GM19452 (cell line): ENCODE data around the gene LRP10.
"Not testable (repeated sequence)": the region's sequence is repeated elsewhere in the genome, so short reads cannot be mapped to it uniquely, and the experiment has no call there.

ENCODE experiments used
- ATAC-seq: cut with Tn5 transposase; IDR thresholded peaks from one replicate; pipeline ENCODE4 v1.9.1; 2021; ENCODE audit not compliant: unreplicated experiment

The LRP10 gene, protein sequence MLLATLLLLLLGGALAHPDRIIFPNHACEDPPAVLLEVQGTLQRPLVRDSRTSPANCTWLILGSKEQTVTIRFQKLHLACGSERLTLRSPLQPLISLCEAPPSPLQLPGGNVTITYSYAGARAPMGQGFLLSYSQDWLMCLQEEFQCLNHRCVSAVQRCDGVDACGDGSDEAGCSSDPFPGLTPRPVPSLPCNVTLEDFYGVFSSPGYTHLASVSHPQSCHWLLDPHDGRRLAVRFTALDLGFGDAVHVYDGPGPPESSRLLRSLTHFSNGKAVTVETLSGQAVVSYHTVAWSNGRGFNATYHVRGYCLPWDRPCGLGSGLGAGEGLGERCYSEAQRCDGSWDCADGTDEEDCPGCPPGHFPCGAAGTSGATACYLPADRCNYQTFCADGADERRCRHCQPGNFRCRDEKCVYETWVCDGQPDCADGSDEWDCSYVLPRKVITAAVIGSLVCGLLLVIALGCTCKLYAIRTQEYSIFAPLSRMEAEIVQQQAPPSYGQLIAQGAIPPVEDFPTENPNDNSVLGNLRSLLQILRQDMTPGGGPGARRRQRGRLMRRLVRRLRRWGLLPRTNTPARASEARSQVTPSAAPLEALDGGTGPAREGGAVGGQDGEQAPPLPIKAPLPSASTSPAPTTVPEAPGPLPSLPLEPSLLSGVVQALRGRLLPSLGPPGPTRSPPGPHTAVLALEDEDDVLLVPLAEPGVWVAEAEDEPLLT

DNA sequence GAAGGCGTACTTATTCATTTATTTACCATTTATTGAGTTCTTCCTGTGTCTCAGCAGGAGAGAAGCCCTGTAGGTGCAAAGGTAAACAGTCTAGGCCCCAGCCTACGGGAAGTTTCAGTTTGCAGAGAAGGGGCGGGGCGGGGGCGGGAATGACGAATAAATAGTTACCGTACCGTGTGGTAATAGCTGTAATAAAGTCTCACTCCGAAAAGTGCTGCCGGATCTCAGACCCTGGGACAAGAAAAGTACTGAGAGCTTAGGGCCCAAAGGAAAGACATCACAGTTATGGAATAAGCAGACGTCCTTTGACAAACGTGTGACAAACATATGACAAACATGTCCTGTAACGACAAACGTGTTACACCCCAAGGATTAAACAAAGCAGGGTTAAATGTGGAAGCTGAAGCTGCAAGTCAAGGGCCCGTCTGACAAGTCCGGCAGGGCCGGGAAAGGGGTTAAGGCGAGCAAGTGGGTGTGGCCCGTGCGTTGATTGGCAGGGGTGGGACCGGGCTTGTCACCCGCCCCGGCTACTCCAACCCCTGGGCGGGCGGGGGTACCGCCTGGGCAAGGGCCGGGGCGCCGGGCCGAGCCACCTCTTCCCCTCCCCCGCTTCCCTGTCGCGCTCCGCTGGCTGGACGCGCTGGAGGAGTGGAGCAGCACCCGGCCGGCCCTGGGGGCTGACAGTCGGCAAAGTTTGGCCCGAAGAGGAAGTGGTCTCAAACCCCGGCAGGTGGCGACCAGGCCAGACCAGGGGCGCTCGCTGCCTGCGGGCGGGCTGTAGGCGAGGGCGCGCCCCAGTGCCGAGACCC is at the start of gene LRP10:
TSS of gene LRP10 (plus strand) at position 517 of the 809 bp plus-strand sequence. CDS start 564 bp downstream, outside the sequence.
- peak; percentile 73 for ATAC-seq

DNA sequence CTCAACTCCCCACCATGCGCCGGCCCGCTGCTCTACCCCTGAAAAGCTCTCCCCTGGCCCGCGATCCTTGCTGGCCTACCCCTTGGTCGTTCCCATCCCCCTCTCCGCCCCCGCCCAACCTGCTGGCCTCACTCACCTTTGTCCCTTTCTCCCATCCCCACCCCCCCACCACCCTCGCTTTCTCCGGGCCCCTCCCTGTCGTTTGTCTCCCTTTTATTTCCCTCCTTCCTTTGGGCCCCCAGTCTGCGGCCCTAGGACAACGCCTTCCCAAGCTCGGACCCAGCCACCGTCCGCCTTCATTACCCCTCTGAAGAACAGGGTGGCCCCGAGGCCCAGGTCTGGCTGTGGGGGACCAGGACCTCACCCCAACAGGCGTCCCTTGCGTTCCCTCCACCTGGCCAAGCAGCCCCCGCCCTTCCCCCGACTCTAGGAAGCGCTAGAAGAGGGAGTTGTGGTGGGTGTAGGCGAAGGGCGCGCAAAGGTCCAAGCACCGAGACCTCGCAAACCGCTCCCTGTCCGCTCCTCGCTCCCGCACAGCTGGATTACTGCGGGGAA is 49.4 kb upstream of the LRP10 start:
- ATAC-seq, result no peak

DNA sequence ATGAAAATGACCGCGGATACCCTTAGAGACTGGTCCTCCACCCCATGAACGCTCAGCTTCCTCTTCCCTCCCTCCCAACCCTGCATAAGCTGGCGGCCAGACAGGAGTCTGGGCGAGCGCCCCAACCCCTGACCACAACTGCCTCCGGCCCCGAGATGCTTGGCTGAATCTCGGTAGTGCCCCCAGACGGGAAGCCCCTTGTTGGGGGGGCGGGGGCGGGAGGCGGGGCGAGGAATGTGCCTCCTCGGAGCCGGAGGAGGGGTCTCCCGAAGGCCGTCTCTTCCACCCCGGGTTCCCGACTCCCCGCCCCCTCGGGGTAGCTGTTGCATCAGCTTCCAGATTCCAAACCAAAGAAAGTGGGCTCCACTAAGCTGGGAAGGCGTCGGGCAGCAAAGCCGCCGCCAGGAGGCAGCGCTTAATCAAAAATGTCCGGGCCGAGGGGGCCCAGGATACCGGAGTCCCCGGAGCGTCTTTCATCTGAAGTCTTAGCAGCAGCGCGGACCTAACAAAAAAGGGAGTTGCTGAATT is 48.9 kb upstream of the LRP10 start:
- peak; percentile 53 for ATAC-seq

DNA sequence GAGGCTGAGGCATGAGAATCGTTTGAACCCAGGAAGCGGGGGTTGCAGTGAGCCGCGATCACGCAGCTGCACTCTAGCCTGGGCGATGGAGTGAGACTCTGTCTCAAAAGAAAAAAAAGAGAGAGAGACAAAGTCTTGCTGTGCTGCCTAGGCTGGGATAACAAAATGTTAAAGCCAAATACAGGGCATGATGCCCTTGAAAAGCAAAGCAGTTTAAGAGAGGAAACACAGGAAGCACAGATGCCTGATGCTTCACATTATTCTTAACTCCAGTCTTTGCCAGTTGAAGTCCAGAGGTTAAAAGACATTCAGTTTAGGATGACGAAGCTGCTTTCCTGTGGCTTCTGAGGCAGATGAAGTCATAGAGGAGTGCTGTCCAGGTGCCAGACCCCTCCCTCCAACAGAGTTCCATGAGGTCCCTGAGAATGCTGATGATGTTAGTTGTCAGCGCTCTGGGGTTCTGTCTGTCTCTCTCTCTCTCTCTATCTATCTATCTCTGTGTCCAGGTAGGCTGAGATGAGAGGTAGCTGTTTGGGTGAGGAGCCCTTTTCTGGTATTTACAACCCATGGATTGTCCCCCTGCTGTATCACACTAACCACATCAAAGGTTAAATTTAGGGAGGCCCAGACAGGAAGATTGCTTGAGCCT is 46.7 kb upstream of the LRP10 start:
- ATAC-seq, result no peak

DNA sequence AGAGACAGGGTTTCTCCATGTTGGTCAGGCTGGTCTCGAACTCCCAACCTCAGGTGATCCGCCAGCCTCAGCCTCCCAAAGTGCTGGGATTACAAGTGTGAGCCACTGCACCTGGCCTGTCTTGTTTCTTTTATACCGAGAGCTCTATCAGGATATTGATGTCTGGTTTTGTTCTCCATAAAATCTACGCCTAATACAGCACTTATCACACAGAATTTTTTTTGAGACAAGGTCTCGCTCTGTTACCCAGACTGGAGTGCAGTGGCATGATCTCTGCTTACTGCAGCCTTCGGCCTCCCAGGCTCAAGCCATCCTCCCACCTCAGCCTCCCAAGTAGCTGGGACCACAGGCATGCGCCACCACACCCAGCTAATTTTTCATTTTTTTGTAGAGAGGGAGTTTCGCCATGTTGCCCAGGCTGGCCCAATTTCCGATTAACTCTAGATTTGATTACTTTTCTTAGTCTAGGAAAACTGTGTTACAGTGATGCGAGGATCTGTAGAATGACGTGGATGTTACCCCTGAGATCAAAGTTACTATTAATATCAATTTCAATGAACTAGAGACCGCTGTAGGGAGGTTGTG is 42.4 kb upstream of the LRP10 start:
- not testable (repeated sequence) for ATAC-seq

DNA sequence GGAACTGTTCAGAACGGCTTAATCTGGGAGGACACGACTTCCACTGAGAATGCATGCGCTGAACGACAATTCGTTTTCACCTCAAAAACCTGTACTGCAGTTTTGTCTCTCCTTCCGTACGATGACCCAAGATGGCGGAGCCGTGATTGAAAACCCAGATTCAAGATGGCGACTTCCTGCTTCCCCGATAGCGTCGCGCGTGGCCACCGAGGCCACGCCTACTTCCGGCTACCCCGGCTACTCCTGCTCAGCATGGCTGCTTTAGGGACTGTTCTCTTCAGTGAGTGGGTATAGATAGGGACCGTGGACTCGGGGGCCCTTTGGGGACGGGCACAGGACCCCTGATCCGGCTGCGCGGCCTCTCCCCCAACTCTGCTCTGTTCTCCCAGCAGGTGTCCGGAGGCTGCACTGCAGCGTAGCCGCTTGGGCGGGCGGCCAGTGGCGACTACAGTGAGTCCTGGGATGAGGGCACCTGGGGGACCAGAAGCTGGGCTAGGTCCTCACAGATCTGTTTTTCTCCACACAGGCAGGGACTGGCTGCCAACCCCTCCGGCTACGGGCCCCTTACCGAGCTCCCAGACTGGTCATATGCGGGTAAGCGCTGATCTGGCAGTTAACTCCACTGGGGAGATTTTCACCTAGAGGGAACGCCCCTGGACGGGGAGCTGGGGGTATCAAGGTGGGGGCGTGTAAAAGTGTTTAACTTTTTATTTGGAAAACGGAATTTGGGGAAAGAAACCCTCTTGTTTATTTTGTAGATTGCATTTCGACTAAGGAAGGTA is 41.7 kb upstream of the LRP10 start, which contains the start of gene MRPL52:
TSS of gene MRPL52 (plus strand) at position 227 of the 782 bp plus-strand sequence. CDS start at position 253, 26 bp downstream.
- peak; percentile 85 for ATAC-seq

DNA sequence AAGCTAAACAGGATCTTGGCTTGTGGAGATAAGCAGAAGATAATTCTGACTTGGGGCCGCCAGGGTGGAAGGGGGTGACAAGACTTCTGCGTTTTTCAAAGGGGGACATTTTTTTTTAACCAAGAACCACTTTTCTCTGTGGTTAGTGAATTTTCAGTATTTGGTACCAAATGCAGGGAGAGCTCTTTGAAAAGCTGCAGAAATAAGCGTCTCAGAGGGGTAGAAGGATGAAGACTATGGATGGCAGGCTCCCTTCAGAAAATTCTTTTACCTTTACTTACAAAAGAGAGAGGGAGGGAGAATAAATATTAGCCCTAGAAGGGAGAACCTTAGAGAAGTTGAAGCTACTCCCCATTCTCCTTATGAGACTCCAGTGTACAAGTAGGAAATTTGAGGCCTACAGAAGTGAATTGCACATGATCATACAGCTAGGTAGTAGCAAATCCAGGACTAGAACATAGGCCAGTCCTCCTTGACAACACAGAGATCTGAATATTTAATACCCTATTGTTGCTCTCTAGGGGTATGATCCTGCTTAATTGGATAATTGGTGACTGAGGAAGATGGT is 41.0 kb upstream of the LRP10 start:
- no peak for ATAC-seq

DNA sequence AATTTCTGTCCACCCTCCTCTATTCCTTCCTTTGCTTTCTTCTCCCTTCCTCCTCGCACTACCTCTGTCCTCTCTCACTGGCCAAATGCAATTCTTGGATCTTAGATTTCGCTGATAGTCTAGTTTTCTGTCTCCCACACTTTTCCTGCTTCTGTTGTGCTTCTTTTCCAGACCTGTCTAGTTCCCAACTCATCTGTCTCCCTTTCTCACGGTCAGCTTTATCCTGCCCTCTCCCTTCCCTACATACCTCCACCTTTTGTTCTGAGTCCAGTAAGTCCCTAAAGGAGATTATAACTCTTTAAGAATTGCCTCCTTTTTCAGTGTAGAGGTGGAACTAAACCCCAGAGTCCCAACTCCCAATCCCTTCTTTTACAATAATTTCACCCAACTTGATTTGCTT is 36.0 kb upstream of the LRP10 start:
- no peak for ATAC-seq

DNA sequence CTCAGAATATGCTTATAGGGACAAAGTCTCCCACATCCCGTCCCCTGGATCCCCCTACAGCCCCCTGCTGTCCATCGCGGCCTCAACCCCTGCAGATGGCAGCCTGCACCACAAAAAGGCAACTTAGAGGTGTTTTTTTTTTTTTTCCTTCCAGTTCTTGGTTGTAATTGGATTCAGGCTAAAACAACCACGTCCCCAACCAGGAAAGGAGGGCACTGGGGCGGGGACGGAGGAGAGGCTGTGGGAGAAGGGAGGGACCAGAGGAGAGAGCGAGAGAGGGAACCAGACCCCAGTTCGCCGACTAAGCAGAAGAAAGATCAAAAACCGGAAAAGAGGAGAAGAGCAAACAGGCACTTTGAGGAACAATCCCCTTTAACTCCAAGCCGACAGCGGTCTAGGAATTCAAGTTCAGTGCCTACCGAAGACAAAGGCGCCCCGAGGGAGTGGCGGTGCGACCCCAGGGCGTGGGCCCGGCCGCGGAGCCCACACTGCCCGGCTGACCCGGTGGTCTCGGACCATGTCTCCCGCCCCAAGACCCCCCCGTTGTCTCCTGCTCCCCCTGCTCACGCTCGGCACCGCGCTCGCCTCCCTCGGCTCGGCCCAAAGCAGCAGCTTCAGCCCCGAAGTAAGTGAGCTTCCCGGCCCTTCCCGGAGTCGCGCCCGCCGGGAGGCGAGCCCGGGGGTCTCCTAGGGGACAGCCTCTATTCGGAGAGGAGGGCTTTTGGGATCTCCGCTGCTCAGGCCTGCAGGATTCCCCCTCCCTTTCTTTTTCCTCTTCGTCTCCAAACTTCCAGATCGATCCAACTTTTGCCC is 35.0 kb upstream of the LRP10 start, which contains the start of gene MMP14:
TSS of gene MMP14 (plus strand) at position 285 of the 813 bp plus-strand sequence. CDS start at position 518, 233 bp downstream.
- ATAC-seq, result no peak

DNA sequence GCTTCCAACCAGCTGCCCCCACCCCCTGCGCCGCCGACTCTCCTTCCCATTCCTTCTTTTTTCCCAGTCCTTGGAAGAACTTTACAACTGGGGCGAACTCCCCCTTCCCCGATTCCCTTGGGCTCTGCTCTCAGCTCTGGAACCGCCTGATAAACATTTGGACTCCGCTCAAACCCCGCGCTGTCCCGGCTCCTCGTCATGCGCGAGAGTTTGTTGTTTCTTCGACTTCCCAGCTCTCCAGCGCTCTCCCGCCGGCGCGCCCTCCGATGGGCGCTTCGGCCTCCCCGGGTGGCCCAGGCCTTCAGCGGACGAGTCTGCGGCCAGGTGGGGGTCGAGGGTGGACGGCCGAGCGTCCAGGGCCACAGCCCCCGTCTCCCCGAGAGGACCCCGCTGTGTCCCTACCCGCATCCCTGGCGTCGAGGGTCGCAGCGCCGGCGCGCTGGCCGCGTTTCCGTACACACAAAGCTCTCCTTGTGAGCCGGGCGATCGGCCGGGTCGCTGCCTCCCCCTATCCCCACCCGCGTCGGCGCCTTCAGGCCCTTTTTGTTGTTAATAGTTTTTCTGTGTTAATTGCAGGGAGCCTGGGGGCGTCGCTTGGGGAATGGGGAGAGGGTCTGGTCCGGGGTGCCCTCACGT is 34.3 kb upstream of the LRP10 start:
- ATAC-seq, result no peak

DNA sequence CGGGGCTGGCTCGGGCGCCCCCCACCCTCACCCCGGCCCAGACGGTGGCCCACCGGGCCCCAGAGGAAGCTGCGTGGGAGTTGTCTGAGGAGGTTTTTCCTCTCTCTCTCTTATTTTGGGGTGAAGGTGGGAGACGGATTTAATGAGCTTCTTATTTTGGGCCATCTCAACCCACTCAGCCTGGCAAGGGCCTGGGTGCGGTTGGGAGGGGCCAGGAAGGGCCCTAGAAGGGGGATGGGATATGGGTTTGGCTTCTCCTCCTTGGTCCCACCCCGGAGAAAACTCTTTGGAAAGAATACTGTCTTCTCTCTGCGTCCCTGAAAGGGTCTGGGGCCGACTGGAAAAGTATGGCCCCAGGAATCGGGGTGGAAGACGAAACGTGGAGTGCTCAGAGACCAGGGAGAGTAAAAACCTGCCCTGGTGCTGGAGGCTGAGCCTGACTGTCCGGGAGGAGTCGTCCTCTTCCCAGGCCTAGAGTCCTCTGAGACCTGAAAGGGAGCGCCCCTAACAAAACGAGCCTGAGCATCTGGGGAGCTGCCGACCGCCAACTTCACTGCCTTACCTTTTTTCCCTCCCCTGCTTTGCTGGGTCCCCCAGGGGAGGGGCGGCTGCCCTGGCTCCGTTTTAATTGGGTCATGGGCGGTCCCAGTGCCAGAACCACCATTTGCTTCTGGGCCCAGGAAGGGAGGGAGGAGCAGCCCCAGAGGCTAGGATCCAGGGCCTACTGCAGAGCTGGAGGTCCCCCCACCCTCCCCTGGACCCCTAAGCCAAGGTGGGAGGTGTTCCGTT is 33.6 kb upstream of the LRP10 start:
- ATAC-seq, result no peak

DNA sequence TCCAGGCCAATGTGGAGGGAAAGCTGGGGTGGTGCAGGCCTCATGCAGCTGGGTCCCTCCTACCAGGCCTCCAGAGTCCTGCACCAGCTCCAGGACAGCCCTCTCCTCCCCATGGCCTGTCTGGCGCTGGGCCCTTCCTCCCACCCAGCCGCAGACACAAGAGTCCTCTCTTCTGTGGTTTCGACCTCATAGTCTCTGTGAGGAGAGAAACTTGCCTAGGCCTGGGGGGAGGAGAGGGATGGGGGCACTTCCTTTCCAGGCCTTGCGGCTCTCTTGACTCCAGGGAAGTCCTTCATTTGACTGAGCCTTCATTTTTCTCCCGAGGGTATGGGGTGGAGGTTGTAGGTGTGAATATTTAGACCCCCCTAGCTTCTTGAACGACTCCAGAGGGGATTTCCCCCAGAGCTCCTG is 32.9 kb upstream of the LRP10 start:
- no peak for ATAC-seq

DNA sequence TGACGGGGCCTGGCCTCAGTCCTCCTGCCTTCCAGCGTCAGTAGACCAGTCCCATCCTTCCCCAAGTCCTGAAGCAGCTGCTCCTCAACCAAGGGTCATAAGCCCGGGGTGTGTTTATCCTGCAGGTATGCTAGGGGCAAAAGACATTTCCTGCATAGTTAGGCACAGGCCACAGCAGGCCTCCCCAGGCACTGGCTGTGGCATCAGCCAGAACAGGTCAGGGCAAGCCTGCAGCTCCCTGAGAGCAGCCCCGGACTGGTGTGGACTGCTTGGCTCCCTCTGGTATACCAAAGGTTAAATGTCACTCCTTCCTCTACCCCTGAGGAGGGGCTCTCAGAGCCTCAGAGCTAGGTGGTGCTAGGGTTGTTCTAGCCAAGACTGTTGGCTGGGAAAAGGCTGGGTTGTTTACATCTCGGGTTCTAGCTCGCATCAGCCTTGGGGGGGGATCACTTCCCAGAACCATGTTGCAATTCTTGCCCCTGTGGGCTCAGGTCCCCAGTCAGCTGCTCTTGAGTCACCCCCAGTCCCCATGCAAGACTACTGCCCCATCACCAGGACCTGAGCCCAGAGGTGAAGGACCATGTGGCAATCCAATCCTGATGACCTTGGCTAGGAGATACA is 32.3 kb upstream of the LRP10 start:
- ATAC-seq, result no peak

DNA sequence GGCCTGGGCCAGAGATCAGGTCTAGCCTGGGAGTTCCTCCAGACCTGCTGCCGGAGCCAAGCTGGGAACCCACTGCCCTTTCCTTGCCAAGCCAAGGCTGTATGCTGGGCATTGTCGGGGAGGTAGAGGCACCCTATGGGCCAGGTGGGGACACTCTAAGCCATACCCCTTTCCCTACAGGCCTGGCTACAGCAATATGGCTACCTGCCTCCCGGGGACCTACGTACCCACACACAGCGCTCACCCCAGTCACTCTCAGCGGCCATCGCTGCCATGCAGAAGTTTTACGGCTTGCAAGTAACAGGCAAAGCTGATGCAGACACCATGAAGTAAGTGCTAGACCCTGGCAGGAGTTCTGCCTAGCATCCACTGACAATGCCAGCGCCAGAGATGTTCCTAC is 30.2 kb upstream of the LRP10 start:
- ATAC-seq, result no peak

DNA sequence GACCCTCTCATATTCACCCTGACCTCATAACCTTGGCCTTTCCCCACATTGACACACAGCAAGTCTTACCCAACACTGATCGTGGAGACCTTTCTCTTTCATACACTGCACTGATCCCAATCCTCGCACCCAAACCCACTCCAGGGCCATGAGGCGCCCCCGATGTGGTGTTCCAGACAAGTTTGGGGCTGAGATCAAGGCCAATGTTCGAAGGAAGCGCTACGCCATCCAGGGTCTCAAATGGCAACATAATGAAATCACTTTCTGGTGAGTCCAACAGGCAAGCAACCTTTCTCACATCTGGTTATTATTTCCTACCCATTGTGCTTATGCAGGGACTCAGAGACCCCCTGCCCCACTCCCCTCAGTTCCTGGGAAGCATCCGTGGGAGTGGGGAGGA is 29.8 kb upstream of the LRP10 start:
- ATAC-seq, result no peak
